BJ (cell line): Measurements from ENCODE around the gene ENPP1. TPM values are rescaled to one million over a fixed set of nuclear protein-coding genes. Genes with fewer than 3 reads are reported as not detected.

Experiments
- CTCF ChIA-PET: fragments of 350-600 bp; formaldehyde crosslinking; extraction: SDS; loops from one replicate; lab custom pipeline; 2021; ENCODE audit warnings: antibody characterized with exemption, inconsistent platforms; lab: Yijun Ruan, JAX
- POLR2A ChIA-PET: fragments of 300-600 bp; sonication (Branson Sonifier 250); formaldehyde crosslinking; extraction: SDS; loops from one replicate; lab custom pipeline; 2021; ENCODE audit warnings: antibody characterized with exemption; lab: Charles Lee
- DNase-seq: peaks from one replicate; pipeline ENCODE4 v3.0.0-alpha.2; 2011; ENCODE audit warnings: low read depth
- H3K27me3 ChIP-seq: 2 replicates; pipeline ENCODE4 v1.6.0; 2011; ENCODE audit warnings: low read length; ENCODE audit not compliant: control insufficient read depth, insufficient read depth
- H3K36me3 ChIP-seq: 2 replicates; pipeline ENCODE4 v1.5.1; 2011; ENCODE audit warnings: low read length; ENCODE audit not compliant: control insufficient read depth, insufficient read depth
- H3K4me3 ChIP-seq: 2 replicates; pipeline ENCODE4 v1.5.1; 2011; ENCODE audit warnings: low read depth, mild to moderate bottlenecking, control low read depth, low read length
- polyA plus RNA-seq: library from polyadenylated mRNA; depleted of rRNA; stranded (reverse); fragments of >200 nt; gene quantifications from 2 replicates; pipeline ENCODE4 v1.2.3, GENCODE V29; 2011
- TF ChIP-seq, protein P1 (sequence below): IDR thresholded peaks from 2 replicates; pipeline ENCODE4 v1.5.1; 2011; ENCODE audit warnings: low read depth, mild to moderate bottlenecking, control low read depth, inconsistent platforms, low read length, moderate library complexity; ENCODE audit not compliant: insufficient read depth

The ENPP1 gene
- polyA plus RNA-seq, 1 experiment = 8.0 TPM

GRCh38 chr6:131789219-131789618, 18.6 kb upstream of the ENPP1 start:
- POLR2A ChIA-PET = no interaction called here
- Histone ChIP-seq H3K27me3 (no peaks in the 10 kb centered on the region), H3K36me3 (no peaks in the 10 kb centered on the region), H3K4me3 (no peak overlapping the region)
- TF ChIP-seq, protein P1, sequence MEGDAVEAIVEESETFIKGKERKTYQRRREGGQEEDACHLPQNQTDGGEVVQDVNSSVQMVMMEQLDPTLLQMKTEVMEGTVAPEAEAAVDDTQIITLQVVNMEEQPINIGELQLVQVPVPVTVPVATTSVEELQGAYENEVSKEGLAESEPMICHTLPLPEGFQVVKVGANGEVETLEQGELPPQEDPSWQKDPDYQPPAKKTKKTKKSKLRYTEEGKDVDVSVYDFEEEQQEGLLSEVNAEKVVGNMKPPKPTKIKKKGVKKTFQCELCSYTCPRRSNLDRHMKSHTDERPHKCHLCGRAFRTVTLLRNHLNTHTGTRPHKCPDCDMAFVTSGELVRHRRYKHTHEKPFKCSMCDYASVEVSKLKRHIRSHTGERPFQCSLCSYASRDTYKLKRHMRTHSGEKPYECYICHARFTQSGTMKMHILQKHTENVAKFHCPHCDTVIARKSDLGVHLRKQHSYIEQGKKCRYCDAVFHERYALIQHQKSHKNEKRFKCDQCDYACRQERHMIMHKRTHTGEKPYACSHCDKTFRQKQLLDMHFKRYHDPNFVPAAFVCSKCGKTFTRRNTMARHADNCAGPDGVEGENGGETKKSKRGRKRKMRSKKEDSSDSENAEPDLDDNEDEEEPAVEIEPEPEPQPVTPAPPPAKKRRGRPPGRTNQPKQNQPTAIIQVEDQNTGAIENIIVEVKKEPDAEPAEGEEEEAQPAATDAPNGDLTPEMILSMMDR = no peak
- CTCF ChIA-PET = interaction anchor here (1.0 kb wide), 1 partner anchor 9 kb away, joined by 4 read pairs; no protein-coding TSS in a partner anchor
- no peak for DNase-seq

DNA sequence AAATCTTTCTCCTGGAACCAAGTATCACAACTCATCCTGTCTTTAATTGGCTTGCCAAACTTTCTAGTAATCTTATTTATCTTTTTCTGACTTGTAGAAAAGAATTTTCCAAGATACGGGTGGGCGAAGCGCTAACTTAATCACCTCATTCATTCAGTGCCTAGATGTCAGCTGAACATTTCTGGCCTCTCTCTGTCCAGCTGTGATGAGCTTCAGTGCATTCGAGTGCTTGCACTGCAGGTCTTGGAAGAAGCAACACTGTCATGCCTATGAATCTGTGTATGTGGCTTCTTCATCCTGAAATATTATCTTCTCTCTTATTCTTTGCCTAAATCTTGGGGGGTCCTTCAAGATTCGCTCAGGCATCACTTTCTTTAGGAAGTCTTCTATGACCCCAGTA, 16.3 kb upstream of the ENPP1 start:
- H3K27me3 ChIP-seq = no peaks in the 10 kb centered on the region
- DNase-seq = no peak
- H3K4me3 ChIP-seq = no peak overlapping the region
- ChIA-PET POLR2A (no interaction called here), CTCF (no interaction called here)
- no peaks in the 10 kb centered on the region for H3K36me3 ChIP-seq
- TF ChIP-seq, protein P1 = no peak

DNA sequence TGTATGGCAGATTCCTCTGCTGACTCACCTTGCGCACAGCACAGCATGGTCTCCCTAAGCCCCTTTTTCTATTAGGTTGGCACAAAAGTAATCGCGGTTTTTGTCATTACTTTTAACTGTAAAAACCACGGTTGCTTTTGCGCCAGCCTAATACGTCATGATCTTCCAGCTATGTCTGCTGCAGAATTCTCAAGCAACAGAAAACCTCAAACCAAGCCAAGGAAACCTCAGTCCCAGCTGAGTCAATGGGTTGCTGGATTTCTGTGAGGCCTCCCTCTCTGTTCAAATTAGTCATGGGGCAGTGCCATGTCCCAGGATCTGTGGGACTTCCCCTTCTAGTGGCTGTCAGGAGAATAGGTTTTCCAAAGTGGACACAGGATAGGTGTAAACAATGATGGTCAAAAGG, 15.7 kb upstream of the ENPP1 start:
- no peak overlapping the region for H3K4me3 ChIP-seq
- ChIA-PET POLR2A (no interaction called here), CTCF (no interaction called here)
- no peaks in the 10 kb centered on the region for H3K27me3 ChIP-seq
- TF ChIP-seq, protein P1 = no peak
- no peaks in the 10 kb centered on the region for H3K36me3 ChIP-seq
- no peak for DNase-seq

DNA sequence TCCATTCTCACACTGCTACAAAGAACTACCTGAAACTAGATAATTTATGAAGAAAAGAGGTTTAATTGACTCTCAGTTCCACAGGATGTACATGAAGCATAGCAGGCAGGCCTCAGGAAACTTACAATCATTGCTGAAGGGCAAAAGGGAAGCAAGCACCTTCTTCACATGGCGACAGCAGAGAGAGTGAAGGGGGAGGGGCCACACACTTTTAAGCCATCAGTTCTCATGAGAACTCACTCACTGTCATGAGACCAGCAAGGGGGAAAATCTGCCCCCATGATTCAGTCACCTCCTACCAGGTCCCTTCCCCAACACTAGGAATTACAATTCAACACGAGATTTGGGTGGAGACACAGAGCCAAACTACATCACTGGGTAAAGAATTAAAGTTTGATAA, 12.5 kb upstream of the ENPP1 start:
- DNase-seq = no peak
- H3K36me3 ChIP-seq = no peaks in the 10 kb centered on the region
- CTCF ChIA-PET = no interaction called here
- TF ChIP-seq, protein P1 = no peak
- H3K4me3 ChIP-seq = no peak overlapping the region
- H3K27me3 ChIP-seq = no peaks in the 10 kb centered on the region
- POLR2A ChIA-PET = no interaction called here

DNA sequence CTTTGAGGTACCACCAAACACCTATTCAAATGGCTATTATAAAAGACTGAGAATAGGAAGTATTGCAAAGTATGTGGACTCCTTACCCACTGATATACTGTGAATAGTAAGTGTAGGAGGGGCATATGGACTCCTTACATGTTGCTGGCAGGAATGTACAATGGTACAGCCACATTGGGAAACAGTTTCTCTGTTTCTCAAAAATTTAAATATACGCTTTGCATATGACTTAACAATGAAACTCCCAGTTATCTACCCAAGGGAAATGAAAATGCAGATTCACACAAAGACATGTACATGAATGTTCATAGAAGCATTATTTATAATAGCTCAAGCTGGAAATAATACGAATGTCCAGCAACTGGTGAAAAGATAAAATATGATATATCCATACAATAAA, 5.5 kb upstream of the ENPP1 start:
- no peaks in the 10 kb centered on the region for H3K36me3 ChIP-seq
- ChIA-PET CTCF (no interaction called here), POLR2A (no interaction called here)
- H3K27me3 ChIP-seq = no peaks in the 10 kb centered on the region
- DNase-seq = no peak
- no peak overlapping the region for H3K4me3 ChIP-seq
- TF ChIP-seq, protein P1 = no peak
